ENCODE measurements around the gene LYZL4.

DNA sequence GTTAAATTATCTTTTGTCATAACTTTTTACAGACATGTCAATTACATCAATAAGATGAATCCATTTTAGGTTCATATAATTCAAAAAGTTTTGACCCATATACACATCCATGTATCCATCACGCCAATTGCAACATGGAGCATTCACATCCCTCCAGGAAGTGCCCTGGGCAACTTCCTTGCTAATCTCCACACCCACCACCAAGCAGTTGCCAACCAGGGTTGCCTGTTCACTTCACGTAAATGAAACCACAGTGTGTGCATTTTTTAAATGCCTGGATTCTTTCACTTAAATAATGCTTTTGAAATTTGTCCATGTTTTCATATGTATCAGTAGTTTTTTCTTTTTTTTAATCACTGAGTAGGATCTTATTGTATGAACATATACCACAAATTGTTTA lies 40.7 kb upstream of the LYZL4 start:
- TF ChIP-seq POLR2A (IDR thresholded peaks at IDR 0.05; ENCODE audit: low read depth, low read length) (no peak), CTCF (conservative IDR thresholded peaks at IDR 0.05; ENCODE audit: low read depth, low read length) (no peak), CHD1 (IDR thresholded peaks at IDR 0.05; ENCODE audit: low read depth, low read length) (no peak), USF2 (IDR thresholded peaks at IDR 0.05; ENCODE audit: low read depth, low read length) (no peak), SMC3 (IDR thresholded peaks at IDR 0.05; ENCODE audit: low read depth, low read length) (no peak), CEBPB (IDR thresholded peaks at IDR 0.05; ENCODE audit: low read depth, low read length) (no peak), RAD21 (IDR thresholded peaks at IDR 0.05; ENCODE audit: low read length) (no peak), MXI1 (IDR thresholded peaks at IDR 0.05; ENCODE audit: borderline replicate concordance, low read depth, low read length) (no peak), ELK1 (IDR thresholded peaks at IDR 0.05; ENCODE audit: borderline replicate concordance, low read depth, low read length) (no peak), MAFK (IDR thresholded peaks at IDR 0.05; ENCODE audit: low read depth, low read length) (no peak), RFX5 (IDR thresholded peaks at IDR 0.05; ENCODE audit: low read depth, low read length) (no peak)

Measured in IMR-90 (cell line).